CD14-positive monocyte (primary cell): ENCODE measurements around the gene ITGAL. TPM values are rescaled to one million over a fixed set of nuclear protein-coding genes. Genes with fewer than 3 reads are reported as not detected.
"Not testable (repeated sequence)": the region's sequence is repeated elsewhere in the genome, so short reads cannot be mapped to it uniquely, and the experiment has no call there.

Experiments
- DNase-seq, 3 donors: peaks; one replicate each; pipeline ENCODE4 v3.0.0-alpha.2; 2011 to 2022
- H2AFZ ChIP-seq: 2 replicates; pipeline ENCODE4 v1.6.0; 2012; ENCODE audit warnings: mild to moderate bottlenecking, low read depth, low read length, inconsistent platforms; ENCODE audit not compliant: insufficient read depth, poor library complexity, severe bottlenecking
- H3K27ac ChIP-seq, 2 donors: 1 replicate in 1 of 2; 2 replicates in 1 of 2; pipeline ENCODE4 v1.5.1; 2012 to 2013; ENCODE audit warnings: low read length in 2 of 2, control low read depth in 1 of 2, inconsistent platforms in 1 of 2, low read depth in 1 of 2, mild to moderate bottlenecking in 1 of 2
- H3K27me3 ChIP-seq, 2 donors: one replicate each; pipeline versions ENCODE4 v1.6.0 to v1.6.1; 2011 to 2013; ENCODE audit warnings: low read length in 2 of 2; ENCODE audit not compliant: control insufficient read depth in 2 of 2, insufficient read depth in 2 of 2
- H3K36me3 ChIP-seq, 2 donors: replicated peaks in 1 of 2; 1 replicate in 1 of 2; 2 replicates in 1 of 2; pipeline versions ENCODE4 v1.5.1 to v1.6.1; 2012 to 2013; ENCODE audit warnings: low read length in 2 of 2, control low read depth in 1 of 2, inconsistent platforms in 1 of 2, mild to moderate bottlenecking in 1 of 2; ENCODE audit not compliant: insufficient read depth in 2 of 2, control insufficient read depth in 1 of 2
- H3K4me1 ChIP-seq, 2 donors: 1 replicate in 1 of 2; 2 replicates in 1 of 2; pipeline versions ENCODE4 v1.5.1 to v1.6.1; 2012 to 2013; ENCODE audit warnings: low read length in 2 of 2, control low read depth in 1 of 2, inconsistent platforms in 1 of 2, mild to moderate bottlenecking in 1 of 2, moderate library complexity in 1 of 2; ENCODE audit not compliant: insufficient read depth in 2 of 2, control insufficient read depth in 1 of 2
- H3K4me2 ChIP-seq: replicated peaks from 2 replicates; pipeline ENCODE3; 2012; ENCODE audit warnings: low read length, moderate library complexity, mild to moderate bottlenecking; ENCODE audit not compliant: poor library complexity, severe bottlenecking; ENCODE audit errors: extremely low read depth
- H3K4me3 ChIP-seq, 3 experiments: fragments of 200-600 bp in 1 of 3; sonication (generic) in 1 of 3; replicated peaks in 1 of 3; 1 replicate in 2 of 3; 2 replicates in 1 of 3; pipeline ENCODE4 v1.5.1; 2011 to 2013; ENCODE audit warnings: low read length in 3 of 3, mild to moderate bottlenecking in 3 of 3, control low read depth in 2 of 3, low read depth in 2 of 3, inconsistent platforms in 1 of 3, moderate library complexity in 1 of 3
- H3K79me2 ChIP-seq: 2 replicates; pipeline ENCODE4 v1.6.0; 2012; ENCODE audit warnings: mild to moderate bottlenecking, control low read depth, inconsistent platforms, low read length, moderate library complexity; ENCODE audit not compliant: insufficient read depth
- H3K9ac ChIP-seq: 2 replicates; pipeline ENCODE4 v1.6.0; 2017; ENCODE audit warnings: low read length, mild to moderate bottlenecking; ENCODE audit not compliant: insufficient read depth, poor library complexity, severe bottlenecking
- H3K9me3 ChIP-seq, 2 donors: replicated peaks in 1 of 2; 1 replicate in 1 of 2; 2 replicates in 1 of 2; pipeline versions ENCODE4 v1.5.1 to v1.6.1; 2012 to 2013; ENCODE audit warnings: low read length in 2 of 2, control low read depth in 1 of 2; ENCODE audit not compliant: control insufficient read depth in 1 of 2, insufficient read depth in 1 of 2
- H4K20me1 ChIP-seq: 2 replicates; pipeline ENCODE4 v1.6.0; 2012; ENCODE audit warnings: mild to moderate bottlenecking, low read length, control low read depth, moderate library complexity; ENCODE audit not compliant: insufficient read depth
- H3K27ac Mint-ChIP-seq, 7 donors: one replicate each; pipeline ENCODE4 v1.8.0; 2020; ENCODE audit warnings: mild to moderate bottlenecking in 7 of 7, mixed read lengths in 7 of 7, moderate library complexity in 6 of 7, inconsistent platforms in 2 of 7
- H3K27me3 Mint-ChIP-seq, 3 donors: one replicate each; pipeline ENCODE4 v1.8.0; 2021 to 2022; ENCODE audit warnings: low read depth in 3 of 3, mild to moderate bottlenecking in 3 of 3, mixed read lengths in 3 of 3, moderate library complexity in 3 of 3, inconsistent platforms in 1 of 3
- H3K36me3 Mint-ChIP-seq, 2 donors: one replicate each; pipeline ENCODE4 v1.8.0; 2020; ENCODE audit warnings: mixed read lengths in 2 of 2, inconsistent platforms in 1 of 2, mild to moderate bottlenecking in 1 of 2
- H3K4me1 Mint-ChIP-seq: one replicate; pipeline ENCODE4 v1.8.0; 2020; ENCODE audit warnings: mild to moderate bottlenecking, mixed read lengths
- H3K4me3 Mint-ChIP-seq, 2 donors: one replicate each; pipeline ENCODE4 v1.8.0; 2020; ENCODE audit warnings: mild to moderate bottlenecking in 2 of 2, mixed read lengths in 2 of 2, moderate library complexity in 1 of 2
- H3K9me3 Mint-ChIP-seq, 7 donors: one replicate each; pipeline ENCODE4 v1.8.0; 2020 to 2022; ENCODE audit warnings: mixed read lengths in 7 of 7, mild to moderate bottlenecking in 6 of 7, moderate library complexity in 6 of 7, inconsistent platforms in 2 of 7
- WGBS: methylation state at CpG from one replicate; pipeline ENCODE4 v1.1.5; 2013; ENCODE audit warnings: missing lambda C conversion rate; ENCODE audit not compliant: insufficient coverage; 5-methylcytosine and 5-hydroxymethylcytosine counted together
- intact Hi-C, 2 donors: fragments of 100-400 bp; cut with micrococcal nuclease; formaldehyde crosslinking; loops; one replicate each; pipeline versions ENCODE4 v1.15.0 to v1.15.1; 2023
- polyA plus RNA-seq, 3 donors: library from polyadenylated mRNA; depleted of rRNA in 1 of 3; unstranded in 2 of 3; stranded (reverse) in 1 of 3; fragments of 300-500 nt in 2 of 3; fragments of >200 nt in 1 of 3; fragmentation: Illumina TruSeq in 2 of 3; gene quantifications; 1 replicate in 2 of 3; 2 replicates in 1 of 3; pipeline ENCODE4 v1.2.3, GENCODE V29; 2012 to 2021
- TF ChIP-seq, protein P1 (sequence below): fragments of 200-600 bp; IDR thresholded peaks from one replicate; pipeline ENCODE4 v1.8.0; 2022; ENCODE audit warnings: antibody characterized with exemption, mild to moderate bottlenecking

ITGAL gene
- polyA plus RNA-seq, 3 donors = 56.8 to 474 (median 109) TPM

DNA sequence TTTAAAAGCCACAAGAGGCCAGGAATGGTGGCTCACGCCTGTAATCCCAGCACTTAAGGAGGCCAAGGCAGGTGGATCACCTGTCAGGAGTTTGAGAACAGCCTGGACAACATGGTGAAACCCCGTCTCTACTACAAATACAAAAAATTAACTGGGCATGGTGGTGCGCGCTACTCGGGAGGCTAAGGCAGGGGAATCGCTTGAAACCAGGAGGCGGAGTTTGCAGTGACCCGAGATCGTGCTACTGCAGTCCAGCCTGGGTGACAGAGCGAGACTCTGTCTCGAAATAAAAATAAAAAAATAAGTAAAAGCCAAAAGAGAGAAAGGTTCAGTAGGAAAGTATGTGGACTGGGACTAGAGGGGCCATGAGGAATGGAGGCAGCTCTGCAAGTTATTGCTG lies 13.1 kb upstream of the ITGAL start:
- Histone ChIP-seq H4K20me1 (no peaks in the 10 kb centered on the region), H3K36me3 (no peaks in the 10 kb centered on the region), H3K9me3 (no peaks in the 10 kb centered on the region), H2AFZ (peak overlapping the region; percentile 73), H3K4me2 (peak overlapping the region; percentile 32), H3K4me3 (peak overlapping the region in 1 of 3 experiments; percentile 37), H3K79me2 (no peaks in the 10 kb centered on the region), H3K4me1 (peaks cover 53% of the 10 kb centered on the region in 2 donors), H3K27me3 (no peaks in the 10 kb centered on the region), H3K27ac (peak overlapping the region; percentile 86 to 89), H3K9ac (peak overlapping the region; percentile 37)
- no peaks in the 10 kb centered on the region for H3K9me3 Mint-ChIP-seq
- no peaks in the 10 kb centered on the region for H3K36me3 Mint-ChIP-seq
- no peak for DNase-seq
- H3K27me3 Mint-ChIP-seq = peaks cover 0 to 3% (median 2%) of the 10 kb centered on the region in 3 donors
- H3K4me3 Mint-ChIP-seq = no peak overlapping the region
- peak overlapping the region in 6 of 7 donors; percentile 11 to 92 (median 86) for H3K27ac Mint-ChIP-seq
- WGBS = 93% methylated on average over 3 of the region's 11 CpGs
- peaks cover 54% of the 10 kb centered on the region for H3K4me1 Mint-ChIP-seq
- TF ChIP-seq, protein P1, sequence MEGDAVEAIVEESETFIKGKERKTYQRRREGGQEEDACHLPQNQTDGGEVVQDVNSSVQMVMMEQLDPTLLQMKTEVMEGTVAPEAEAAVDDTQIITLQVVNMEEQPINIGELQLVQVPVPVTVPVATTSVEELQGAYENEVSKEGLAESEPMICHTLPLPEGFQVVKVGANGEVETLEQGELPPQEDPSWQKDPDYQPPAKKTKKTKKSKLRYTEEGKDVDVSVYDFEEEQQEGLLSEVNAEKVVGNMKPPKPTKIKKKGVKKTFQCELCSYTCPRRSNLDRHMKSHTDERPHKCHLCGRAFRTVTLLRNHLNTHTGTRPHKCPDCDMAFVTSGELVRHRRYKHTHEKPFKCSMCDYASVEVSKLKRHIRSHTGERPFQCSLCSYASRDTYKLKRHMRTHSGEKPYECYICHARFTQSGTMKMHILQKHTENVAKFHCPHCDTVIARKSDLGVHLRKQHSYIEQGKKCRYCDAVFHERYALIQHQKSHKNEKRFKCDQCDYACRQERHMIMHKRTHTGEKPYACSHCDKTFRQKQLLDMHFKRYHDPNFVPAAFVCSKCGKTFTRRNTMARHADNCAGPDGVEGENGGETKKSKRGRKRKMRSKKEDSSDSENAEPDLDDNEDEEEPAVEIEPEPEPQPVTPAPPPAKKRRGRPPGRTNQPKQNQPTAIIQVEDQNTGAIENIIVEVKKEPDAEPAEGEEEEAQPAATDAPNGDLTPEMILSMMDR = no peak
- intact Hi-C loops = no loop called here

DNA sequence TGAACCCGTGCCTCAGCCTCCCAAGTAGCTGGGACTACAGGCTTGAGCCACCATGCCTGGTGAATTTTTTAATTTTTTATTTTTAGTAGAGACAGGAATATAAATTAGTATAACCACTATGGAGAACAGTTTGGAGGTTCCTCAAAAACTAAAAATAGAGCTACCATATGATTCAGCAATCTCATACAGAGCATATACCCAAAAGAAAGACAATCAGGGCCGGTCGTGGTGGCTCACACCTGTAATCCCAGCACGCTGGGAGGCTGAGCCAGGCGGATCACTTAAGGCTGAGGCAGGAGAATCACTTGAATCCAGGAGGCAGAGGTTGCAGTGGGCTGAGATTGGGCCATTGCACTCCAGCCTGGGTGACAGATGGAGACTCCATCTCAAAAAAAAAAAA lies 11.1 kb upstream of the ITGAL start:
- H3K27me3 Mint-ChIP-seq, H3K9me3 Mint-ChIP-seq, H3K79me2 ChIP-seq, intact Hi-C loops, H2AFZ ChIP-seq, H4K20me1 ChIP-seq, H3K27me3 ChIP-seq, H3K9ac ChIP-seq, H3K36me3 Mint-ChIP-seq, H3K9me3 ChIP-seq, H3K36me3 ChIP-seq: not testable (repeated sequence)
- Mint-ChIP-seq H3K4me1 (peaks cover 62% of the 10 kb centered on the region), H3K4me3 (peak overlapping the region in 1 of 2 donors; percentile 72), H3K27ac (peak overlapping the region; percentile 52 to 91 (median 86))
- peak overlapping the region in 1 of 3 experiments; percentile 28 for H3K4me3 ChIP-seq
- peak overlapping the region; percentile 46 to 73 for H3K27ac ChIP-seq
- WGBS = 0% methylated on average over 1 of the region's 5 CpGs
- peak in 2 of 3 donors; percentile 28 for DNase-seq
- peaks cover 56 to 57% of the 10 kb centered on the region in 2 donors for H3K4me1 ChIP-seq
- peak overlapping the region; percentile 46 for H3K4me2 ChIP-seq
